Activated naive CD4-positive, alpha-beta T cell treated with anti-CD3 and anti-CD28 coated beads, Interleukin-2, amount 50 U/mL, for 16 hours (primary cell): ENCODE results near the gene PTP4A2.

Source experiments
- DNase-seq: peaks from one replicate; pipeline ENCODE4 v3.0.0-alpha.2; 2020

Gene PTP4A2

DNA sequence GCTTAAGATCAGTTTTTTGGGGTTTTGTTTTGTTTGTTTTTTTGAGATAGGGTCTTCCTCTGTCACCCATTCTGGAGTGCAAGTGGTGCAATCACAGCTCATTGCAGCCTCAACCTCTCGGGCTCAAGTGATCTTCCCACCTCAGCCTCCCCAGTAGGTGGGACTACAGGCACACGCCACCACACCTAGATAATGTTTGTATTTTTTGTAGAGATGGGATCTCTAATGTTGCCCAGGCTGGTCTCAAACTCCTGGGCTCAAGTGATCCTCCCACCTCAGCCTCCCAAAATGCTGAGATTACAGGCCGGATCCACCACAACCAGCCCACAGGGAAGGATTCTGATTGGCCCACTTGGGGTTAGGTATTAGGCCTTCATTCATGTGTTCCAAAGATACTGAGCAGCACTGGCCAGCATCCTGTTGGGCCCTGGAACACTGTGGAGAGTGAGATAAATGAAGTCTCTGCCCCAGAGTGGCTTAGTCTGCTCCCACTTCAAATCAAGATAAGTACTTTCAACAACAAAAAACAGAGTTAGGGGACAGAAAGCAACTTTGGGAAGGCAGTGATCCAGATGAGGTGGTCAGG lies 54.7 kb downstream of the PTP4A2 start:
- DNase-seq: no peak

DNA sequence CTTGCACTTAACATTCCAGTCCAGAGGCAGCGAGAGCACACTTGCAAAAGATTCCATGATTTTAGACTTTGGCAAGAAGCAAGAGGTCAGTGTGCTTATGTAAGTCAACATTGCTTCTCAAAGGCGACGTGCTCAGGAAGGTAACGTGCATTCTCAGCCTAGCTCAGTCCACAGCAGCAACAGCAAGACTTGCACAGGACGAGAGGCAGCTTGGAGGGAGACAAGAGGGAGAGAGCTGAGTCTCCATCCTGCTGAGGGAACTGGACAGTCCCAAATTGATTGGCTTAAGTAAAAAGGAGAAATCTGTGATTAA lies 56.5 kb downstream of the PTP4A2 start:
- no peak for DNase-seq

DNA sequence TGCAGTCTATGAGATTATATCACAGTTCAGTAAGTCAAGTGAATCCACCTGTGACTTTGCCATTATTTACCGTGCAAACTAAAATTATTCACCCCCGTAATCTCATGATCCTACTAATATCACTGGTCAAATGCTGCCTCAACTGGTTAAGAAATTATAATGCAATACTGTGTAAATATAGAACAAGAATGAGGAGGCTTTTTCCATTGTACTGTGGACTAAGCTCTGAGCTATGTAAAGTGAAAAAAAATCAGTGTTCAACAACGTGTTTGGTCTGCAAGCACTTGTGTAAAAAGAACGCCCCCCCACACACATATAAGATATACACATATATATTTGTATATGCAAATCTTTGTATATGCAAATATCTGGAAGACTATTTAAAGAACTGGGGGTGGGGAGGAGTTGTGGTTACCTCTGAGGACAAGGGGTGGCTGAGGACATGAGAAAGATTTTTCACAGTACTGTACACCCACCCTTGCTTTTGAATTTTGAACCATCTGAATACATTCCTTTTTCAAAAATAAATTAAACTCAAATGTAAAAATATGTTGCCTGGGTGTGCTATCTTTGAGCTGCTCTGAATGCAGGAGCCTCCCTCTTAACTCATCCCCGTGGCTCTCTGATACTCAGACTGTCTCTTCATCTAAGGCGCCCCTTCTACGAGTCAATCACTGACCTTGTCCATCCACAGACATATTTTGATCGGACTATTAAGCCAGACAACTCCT lies 57.0 kb downstream of the PTP4A2 start:
- DNase-seq: no peak

DNA sequence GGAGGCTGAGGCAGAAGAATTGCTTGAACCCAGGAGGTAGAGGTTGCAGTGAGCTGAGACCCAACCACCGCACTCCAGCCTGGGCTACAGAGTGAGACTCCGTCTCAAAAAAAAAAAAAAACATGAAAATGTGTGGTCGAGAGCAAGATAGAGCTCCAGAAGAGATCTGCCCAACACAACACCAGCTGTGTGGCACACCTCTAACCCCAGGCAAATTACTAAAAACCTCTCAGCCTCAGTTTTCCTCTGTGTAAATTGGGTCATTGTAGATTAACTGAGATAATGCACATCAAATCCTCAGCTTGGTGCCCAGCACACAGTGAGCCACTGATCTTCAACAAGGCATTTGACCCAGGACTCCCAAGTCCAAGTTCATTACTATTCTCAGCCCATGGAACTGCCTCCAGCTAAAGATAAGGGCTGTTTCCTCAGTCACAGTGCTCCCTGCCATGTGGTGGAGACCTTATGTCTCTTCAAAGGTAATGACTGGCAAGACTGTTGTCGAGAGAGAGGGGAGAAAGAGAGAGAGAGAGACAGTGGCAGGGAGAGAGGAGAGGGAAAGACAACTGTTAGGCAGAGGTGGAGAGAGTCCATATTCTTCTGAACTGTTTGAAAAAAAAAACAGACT lies 58.1 kb downstream of the PTP4A2 start:
- no peak for DNase-seq

DNA sequence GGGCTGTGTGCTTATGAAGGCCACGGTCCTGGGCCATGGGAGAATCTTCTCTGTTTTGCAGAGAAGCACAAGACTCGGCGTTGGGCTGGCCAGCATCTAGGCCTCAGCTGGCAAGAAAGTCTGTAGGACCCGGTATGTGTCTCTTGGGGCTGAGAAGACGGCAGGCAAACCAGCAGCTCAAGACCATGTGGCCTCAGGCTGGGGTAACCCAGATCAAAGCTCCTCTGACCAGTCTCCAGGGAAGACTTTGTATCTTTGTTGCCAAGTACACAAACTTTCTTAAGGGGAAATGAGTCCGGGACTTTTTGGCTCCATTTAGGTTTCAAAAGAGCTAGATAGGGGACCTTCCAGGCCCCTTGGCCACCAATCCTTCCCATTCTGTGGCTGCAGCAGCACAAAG lies 60.1 kb downstream of the PTP4A2 start:
- no peak for DNase-seq

DNA sequence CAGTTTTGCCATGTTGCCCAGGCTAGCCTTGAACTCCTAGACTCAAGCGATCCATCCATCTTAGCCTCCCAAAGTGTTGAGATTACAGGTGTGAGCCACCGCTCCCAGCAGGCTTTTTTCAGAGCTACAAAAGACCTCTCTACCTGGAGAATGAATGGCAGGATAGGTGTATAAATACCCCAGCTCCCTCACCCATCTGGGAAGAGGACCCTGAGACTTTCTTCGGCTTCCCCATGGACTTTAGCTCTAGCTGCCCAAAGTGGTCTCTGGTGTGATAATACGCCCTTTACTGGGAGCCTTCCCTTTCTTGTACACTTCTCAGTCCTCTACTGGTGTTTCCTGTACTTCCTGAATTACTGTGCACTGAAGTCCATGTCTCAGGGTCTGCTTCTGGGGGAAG lies 60.6 kb downstream of the PTP4A2 start:
- no peak for DNase-seq

DNA sequence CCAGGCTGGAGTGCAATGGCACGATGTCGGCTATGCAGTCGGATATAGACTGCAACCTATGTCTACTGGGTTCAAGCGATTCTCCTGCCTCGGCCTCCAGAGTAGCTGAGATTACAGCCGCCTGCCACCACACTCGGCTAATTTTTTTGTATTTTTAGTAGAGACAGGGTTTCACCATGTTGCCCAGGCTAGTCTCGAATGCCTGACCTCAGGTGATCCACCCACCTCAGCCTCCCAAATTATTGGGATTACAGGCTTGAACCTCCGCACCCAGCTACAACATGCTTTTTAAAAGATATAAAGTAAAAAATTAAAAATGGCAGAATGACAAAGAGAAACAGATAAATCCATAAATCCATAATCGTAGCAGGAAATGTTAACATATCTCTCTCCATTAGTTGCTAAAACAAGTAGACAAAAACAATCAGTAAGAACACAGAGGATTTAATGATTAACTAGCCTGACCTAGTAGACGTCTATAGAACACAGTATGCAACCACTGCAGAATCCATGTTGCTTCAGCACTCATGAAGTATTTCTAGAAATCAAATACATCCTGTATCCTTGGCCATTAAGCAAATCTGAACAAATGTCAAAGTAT lies 62.4 kb downstream of the PTP4A2 start:
- DNase-seq: no peak

DNA sequence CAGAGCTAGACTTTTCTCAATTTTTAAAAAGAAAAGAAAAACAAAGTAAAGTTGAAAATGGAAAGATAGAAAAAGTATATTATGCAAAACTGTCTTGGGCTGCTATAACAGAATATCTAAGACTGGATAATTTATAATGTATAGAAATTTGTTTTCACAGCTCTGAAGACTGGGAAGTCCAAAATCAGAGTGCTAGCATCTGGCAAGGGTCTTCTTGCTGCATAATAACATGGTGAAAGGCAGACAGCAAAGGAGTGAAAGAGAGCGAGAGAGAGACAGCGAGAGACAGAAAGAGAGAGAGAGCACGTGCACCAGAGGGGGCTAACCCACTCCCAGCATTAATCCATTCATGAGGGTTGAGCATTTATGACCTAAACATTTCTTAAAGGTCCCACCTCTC lies 63.2 kb downstream of the PTP4A2 start:
- DNase-seq: no peak

DNA sequence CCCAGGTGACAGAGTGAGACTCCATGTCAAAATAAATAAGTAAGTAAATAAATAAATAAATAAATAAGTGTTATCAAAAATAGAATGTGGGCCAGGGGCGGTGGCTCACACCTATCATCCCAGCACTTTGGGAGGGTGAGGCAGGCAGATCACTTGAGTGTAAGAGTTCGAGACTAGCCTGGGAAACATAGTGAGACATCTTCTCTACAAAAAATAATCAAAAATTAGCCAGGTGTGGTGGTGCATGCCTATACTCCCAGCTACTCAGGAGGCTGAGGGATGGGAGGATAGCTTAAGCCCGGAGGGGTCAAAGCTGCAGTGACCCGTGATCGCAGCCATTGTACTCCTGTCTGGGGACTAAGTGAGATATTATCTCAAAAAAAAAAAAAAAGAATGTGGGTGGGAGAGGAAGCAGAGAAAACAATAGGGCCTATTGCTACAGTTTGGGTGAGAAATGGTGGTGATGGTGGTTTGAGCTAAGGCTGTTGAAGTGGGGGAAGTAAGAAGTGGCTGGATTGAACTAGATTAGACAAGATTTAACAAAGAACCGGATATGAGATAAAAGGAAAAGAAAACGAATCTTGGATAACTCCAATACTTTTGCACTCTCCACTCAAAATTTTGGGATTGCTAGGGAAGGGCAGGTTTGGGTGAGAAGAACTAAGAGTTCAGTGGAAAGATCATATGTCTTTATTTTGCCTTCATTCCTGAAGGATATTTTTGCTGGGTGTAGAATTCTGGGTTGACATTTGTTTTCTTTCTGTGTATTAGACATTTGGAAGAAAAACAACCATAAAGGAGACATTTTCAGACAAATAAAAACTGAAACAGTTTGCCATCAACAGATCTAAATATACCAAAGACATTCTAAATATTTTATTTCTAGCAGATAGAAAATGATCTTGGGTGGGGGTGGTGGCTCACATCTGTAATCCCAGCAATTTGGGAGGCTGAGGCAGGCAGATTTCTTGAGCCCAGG lies 65.2 kb downstream of the PTP4A2 start:
- DNase-seq: no peak

DNA sequence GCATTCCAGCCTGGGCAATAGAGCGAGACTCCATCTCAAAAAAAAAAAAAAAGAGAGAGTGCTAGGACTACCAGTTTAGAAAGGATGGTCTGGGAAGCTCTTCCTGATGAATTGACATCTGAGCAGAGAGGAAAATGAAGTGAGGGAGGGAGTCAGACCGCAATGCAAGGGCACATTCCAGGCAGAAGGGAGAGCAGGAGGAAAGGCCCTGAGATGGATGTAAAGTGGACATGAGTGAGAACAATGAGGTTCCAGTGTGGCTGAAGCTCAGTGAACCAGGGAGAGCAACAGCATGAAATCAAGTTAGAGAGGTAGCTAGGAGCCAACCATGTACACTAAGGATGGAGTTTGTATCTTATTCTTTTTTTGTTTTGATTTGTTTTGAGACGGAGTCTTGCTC lies 66.5 kb downstream of the PTP4A2 start:
- DNase-seq: no peak

DNA sequence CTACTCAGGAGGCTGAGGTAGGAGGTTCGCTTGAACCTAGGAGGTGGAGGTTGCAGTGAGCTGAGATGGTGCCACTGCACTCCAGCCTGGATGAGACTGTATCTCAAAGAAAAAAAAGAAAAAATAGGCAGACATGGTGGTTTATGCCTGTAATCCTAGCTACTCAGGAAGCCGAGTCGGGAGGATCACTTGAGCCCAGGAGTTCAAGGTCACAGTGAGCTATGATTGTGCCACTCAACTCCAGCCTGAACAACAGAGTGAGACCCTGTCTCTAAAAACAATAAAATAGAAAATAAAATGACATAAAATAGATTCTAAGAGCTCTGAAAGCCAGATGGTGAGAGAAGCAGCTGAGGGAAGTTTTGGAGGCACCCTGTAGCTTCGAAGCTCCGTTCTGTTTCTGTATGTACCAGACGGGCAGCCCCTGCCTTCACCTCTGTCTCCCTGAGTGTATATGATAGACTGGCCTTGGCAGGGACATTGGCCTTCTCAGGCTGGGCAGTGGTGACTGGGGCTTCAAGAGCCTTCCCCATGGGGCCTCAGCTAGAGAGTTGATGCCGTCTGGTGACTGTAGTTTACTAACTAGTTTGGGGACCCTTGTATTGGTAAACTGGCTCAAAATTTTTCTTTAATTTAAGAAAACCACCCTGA lies 68.0 kb downstream of the PTP4A2 start:
- no peak for DNase-seq

DNA sequence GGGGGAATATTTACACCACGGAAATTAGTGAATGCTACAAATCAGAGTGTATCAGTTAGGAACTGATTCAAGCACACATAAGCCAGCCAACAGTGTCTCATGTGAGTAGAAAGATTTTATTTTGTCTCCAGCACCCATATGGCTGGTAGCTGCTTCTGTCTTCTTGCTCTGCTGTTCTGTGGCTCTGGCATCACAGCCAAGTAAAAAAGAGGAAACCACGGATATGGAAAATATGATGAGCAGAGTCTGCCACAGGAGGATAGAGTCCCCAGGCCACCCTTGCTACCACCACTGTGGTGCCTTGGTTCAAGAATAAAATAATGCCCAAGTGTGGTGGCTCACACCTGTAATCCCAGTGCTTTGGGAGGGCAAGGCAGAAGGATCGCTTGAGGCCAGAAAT lies 68.7 kb downstream of the PTP4A2 start:
- no peak for DNase-seq

DNA sequence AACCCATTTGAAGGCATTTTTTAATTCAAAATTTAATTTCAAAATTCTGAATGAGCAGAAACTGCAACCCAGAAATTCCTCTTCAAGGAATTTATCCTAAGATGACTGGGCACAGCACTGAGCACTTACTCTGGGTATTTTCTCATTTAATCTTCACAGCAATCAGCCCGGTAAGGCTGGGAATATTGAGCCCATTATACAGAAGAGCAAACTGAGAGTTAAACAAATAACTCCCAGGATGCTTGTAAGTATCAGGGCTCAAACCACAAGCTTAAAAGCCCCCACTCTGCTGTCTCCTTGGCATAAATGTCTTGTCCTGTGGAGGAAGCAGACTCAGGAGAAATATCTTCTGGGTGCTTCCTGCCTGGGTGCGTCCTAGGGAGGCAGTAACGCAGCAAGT lies 69.3 kb downstream of the PTP4A2 start:
- no peak for DNase-seq

DNA sequence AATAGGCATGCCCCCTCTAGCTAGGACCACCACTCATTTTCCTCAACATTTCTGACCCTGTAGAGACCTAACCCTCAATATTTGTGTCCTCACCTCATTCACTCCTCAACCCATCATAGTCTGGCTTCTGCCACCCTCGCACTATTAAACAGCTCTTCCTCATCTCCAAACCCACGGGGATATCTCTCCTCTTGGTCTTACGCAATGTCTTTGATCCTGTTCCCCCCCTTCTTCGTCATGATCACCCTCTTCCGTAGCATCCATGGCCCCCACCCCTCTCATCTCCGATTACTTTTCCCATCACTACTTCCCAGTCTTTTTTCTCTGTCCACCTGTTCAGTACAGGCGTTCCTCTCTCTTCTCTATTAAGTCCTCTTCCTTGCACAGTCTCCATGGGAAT lies 70.6 kb downstream of the PTP4A2 start:
- no peak for DNase-seq

DNA sequence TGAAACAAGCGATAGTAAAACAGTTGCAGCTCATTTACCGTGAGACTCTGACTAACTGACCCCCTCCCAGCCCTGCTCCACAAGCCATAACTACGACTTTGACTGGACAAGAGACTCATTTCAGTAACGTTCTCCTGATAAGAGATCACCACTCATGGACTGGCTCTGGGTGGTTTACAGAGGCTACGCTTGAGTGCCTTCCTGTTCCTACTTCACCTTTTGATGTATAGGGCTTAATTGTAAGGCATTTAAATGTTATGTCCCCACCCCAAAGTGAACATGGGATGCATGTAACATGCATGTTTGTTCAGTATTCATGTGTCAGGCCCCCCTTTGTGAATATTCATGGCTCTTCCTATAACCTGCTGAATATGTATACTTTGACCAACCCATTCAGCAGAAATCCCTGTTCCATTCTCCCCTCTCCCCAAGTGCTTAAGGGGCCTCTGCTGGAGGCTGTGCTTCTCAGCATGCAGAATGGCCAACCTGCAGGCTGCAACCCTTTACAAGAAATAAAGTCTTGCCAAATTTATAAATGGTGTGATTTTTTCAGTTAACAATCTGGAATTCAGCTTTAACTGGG lies 71.6 kb downstream of the PTP4A2 start:
- DNase-seq: no peak

DNA sequence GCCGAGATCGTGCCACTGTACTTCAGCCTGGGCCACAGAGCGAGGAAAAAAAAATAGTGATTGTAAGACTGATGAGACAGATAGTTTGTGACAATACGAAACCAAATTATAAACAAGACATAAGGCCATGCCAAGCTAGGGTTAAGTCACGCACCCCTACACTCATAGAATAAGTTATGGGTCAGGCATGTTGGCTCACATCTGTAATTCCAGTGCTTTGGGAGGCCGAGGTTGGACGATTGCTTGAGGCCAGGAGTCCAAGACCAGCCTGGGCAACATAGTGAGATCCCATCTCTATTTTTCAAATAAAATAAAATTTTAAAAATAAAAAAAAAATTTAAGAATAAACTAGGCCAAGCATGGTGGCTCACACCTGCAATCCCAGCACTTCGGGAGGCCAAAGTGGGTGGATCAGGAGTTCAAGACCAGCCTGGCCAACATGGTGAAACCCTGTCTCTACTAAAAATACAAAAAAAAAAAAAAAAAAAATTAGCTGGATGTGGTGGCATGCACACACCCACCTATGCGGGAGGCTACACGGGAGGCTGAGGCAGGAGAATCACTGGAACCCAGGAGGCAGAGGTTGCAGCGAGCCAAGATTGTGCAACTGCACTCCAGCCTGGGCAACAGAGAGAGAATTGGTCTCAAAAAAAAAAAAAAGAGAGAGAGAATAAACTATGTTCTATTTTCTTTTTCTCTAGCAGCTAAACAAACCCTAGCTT lies 72.3 kb downstream of the PTP4A2 start:
- no peak for DNase-seq

DNA sequence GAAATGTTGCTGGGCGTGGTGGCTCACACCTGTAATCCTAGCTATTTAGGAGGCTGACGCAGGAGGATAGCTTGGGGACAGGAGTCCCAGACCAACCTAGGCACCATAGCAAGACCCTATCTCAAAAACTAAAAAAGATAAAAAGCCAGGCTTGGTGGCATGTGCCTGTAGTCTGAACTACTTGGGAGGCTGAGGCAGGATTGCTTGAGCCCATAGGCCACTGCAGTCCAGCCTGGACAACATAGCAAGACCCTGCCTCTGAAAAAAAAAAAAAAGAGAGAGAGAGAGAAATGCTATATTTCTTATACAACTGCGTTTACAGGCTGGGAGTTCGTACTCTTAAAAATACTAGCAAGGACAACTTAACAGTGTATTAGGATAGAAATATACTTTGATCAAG lies 76.1 kb downstream of the PTP4A2 start:
- DNase-seq: no peak

DNA sequence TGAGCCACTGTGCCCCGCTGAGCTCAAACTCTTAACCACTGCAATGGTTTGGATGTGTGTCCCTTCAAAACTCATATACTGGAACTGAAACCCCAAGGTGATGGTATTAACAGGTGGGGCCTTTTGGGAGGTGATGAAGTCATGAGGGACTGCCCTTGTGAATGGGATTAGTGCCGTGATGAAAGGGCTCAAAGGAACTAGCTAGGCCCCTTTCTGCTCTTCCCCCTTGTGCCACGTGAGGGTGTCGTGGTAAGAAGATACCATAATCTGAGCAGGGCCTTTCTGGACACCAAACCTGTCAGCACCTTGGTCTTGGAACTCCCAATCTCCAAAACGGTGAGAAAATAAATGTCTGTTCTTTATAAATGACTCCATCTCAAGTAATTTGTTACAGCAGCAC lies 76.8 kb downstream of the PTP4A2 start:
- no peak for DNase-seq

DNA sequence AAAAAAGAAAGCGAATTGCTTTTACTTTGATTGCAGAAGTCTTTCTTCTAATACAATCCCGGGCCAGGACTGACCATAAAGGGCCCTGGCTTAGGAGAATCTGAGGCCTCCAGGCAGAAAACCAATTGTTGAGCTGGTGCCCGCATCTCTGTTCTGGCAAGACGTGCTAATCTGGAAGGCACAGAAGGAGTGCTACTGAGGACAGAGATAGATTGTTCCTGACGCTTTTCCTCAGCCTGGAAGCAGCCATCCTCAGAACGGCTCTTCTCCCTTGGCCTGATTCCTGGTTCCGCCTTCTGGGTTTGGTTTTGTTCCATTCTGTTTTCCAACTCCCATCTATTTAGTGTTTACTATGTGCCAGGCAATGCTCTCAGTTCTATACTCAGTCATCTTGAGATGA lies 77.6 kb downstream of the PTP4A2 start:
- DNase-seq: no peak

DNA sequence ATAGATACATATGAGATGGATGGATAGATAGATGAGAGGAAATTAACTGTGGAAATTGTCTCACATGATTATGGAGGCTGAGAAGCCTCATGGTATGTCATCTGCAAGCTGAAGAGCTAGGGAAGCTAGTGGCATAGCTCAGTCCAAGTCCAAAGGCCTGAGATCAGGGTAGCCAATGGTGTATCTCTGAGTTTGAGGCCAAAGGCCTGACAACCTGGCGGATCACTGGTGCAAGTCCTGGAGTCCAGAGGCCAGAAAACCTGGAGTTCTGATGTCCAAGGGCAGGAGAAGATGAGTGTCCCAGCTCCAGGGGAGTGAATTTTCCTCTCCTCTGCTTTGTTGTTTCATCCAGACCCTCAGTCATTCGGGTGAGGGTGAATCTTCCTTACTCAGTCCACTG lies 78.4 kb downstream of the PTP4A2 start:
- DNase-seq: no peak

DNA sequence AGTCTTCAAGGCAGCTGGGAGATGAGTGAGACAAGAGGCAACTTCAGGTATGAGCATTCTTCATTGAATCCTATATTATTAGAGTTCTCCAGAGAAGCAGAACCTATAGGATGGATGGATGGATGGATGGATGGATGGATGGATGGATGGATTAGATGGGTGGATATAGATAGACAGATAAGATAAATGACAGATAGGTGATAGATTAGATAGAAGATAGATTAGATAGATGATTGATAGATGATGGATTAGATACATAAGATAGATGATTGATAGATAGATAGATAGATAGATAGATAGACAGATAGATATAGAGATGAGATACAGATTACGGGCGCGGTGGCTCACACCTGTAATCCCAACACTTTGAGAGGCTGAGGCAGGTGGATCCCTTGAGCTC lies 79.1 kb downstream of the PTP4A2 start:
- DNase-seq: no peak

DNA sequence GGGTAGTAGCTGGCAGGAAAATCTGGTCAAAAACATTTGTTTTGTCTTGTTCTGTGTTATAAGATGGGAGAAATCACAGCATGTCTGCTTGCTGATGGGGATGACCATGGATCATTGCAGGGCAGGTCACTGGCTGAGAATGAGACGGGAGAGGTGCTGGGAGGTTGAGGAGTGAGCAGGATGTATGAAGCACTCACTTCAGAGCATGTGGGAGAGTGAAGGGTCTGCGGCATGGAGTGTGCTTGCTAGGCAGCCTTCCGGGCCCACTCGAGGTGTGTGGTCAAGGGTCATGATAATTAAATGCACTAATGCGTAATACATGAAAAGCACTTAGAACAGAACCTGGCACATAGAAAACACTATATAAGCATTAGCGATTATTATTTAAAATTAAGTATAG lies 80.3 kb downstream of the PTP4A2 start:
- DNase-seq: no peak
